Naive thymus-derived CD4-positive, alpha-beta T cell (primary cell): Measurements from ENCODE around the gene PNMA5. TPM values are rescaled to one million over a fixed set of nuclear protein-coding genes. Genes with fewer than 3 reads are reported as not detected.
A peak's percentile ranks its signal among the peaks of the same experiment; 100 is the strongest.
"Not testable (repeated sequence)": the region's sequence is repeated elsewhere in the genome, so short reads cannot be mapped to it uniquely, and the experiment has no call there.

ENCODE experiments used
- ATAC-seq: fragments of 150-1000 bp; cut with Tn5 transposase; 2 replicates; pipeline ENCODE4 v1.10.0; 2021; ENCODE audit warnings: mild to moderate bottlenecking, moderate library complexity
- CTCF ChIA-PET: fragments of 350-600 bp; sonication (Branson Sonifier 250); formaldehyde crosslinking; loops from one replicate; lab custom pipeline; 2021; ENCODE audit warnings: antibody characterized with exemption; lab: Charles Lee
- POLR2A ChIA-PET: fragments of 350-600 bp; sonication (Branson Sonifier 250); formaldehyde crosslinking; loops from one replicate; lab custom pipeline; 2021; ENCODE audit warnings: antibody characterized with exemption, inconsistent platforms; lab: Charles Lee
- DNase-seq, 9 donors: peaks; one replicate each; pipeline versions ENCODE4 v3.0.0 to v3.0.0-alpha.2; 2020 to 2022; ENCODE audit warnings: mixed read lengths in 1 of 9
- H3K27ac ChIP-seq: one replicate; pipeline ENCODE4 v1.7.0; 2013; ENCODE audit warnings: mild to moderate bottlenecking, low read depth, low read length, moderate library complexity
- H3K27me3 ChIP-seq, 2 donors: one replicate each; pipeline ENCODE4 v1.7.0; 2013; ENCODE audit warnings: low read length in 2 of 2, mild to moderate bottlenecking in 2 of 2, moderate library complexity in 2 of 2; ENCODE audit not compliant: control insufficient read depth in 2 of 2, insufficient read depth in 2 of 2
- H3K36me3 ChIP-seq, 3 experiments: 1 replicate in 2 of 3; 2 replicates in 1 of 3; pipeline ENCODE4 v1.7.0; 2013; ENCODE audit warnings: low read length in 3 of 3, mild to moderate bottlenecking in 3 of 3, moderate library complexity in 1 of 3; ENCODE audit not compliant: insufficient read depth in 3 of 3, control insufficient read depth in 2 of 3
- H3K4me1 ChIP-seq, 2 donors: one replicate each; pipeline ENCODE4 v1.7.0; 2013; ENCODE audit warnings: low read length in 2 of 2, mild to moderate bottlenecking in 2 of 2, moderate library complexity in 1 of 2; ENCODE audit not compliant: control insufficient read depth in 2 of 2, insufficient read depth in 2 of 2
- H3K4me3 ChIP-seq: 2 replicates; pipeline ENCODE4 v1.7.0; 2013; ENCODE audit warnings: mild to moderate bottlenecking, low read length
- H3K9me3 ChIP-seq, 3 experiments: 1 replicate in 2 of 3; 2 replicates in 1 of 3; pipeline ENCODE4 v1.7.0; 2013; ENCODE audit warnings: low read length in 3 of 3; ENCODE audit not compliant: control insufficient read depth in 2 of 3
- H3K27ac Mint-ChIP-seq, 9 donors: one replicate each; pipeline ENCODE4 v1.8.0; 2020 to 2022; ENCODE audit warnings: mixed read lengths in 9 of 9, mild to moderate bottlenecking in 8 of 9, moderate library complexity in 5 of 9, inconsistent platforms in 2 of 9
- H3K27me3 Mint-ChIP-seq, 5 donors: one replicate each; pipeline ENCODE4 v1.8.0; 2021 to 2022; ENCODE audit warnings: mixed read lengths in 5 of 5, mild to moderate bottlenecking in 1 of 5
- H3K36me3 Mint-ChIP-seq, 5 donors: one replicate each; pipeline ENCODE4 v1.8.0; 2020 to 2022; ENCODE audit warnings: mixed read lengths in 5 of 5, mild to moderate bottlenecking in 3 of 5, inconsistent platforms in 1 of 5
- H3K4me1 Mint-ChIP-seq, 7 donors: one replicate each; pipeline ENCODE4 v1.8.0; 2020 to 2022; ENCODE audit warnings: mixed read lengths in 7 of 7, mild to moderate bottlenecking in 3 of 7, inconsistent platforms in 1 of 7
- H3K4me3 Mint-ChIP-seq, 10 donors: one replicate each; pipeline ENCODE4 v1.8.0; 2020 to 2022; ENCODE audit warnings: mild to moderate bottlenecking in 10 of 10, mixed read lengths in 10 of 10, moderate library complexity in 6 of 10, inconsistent platforms in 2 of 10
- H3K9me3 Mint-ChIP-seq, 11 donors: one replicate each; pipeline ENCODE4 v1.8.0; 2020 to 2022; ENCODE audit warnings: mixed read lengths in 11 of 11, mild to moderate bottlenecking in 4 of 11, inconsistent platforms in 1 of 11, moderate library complexity in 1 of 11
- intact Hi-C, 2 donors: fragments of 100-400 bp; cut with micrococcal nuclease; formaldehyde crosslinking; loops; one replicate each; pipeline ENCODE4 v1.15.1; 2023
- polyA plus RNA-seq, 2 donors: library from polyadenylated mRNA; unstranded; fragments of 300-500 nt; fragmentation: Illumina TruSeq; gene quantifications; one replicate each; pipeline ENCODE4 v1.2.3, GENCODE V29; 2021
- total RNA-seq, 6 experiments: library from RNA in 5 of 6; stranded (reverse) in 5 of 6; gene quantifications; 1 replicate in 5 of 6; 2 replicates in 1 of 6; pipeline ENCODE4 v1.2.3 and lab custom pipeline; 2021 to 2026

The PNMA5 gene
- total and polyA plus RNA-seq, 7 experiments from 2014 or later, result 0.31 TPM; not detected in 6

DNA sequence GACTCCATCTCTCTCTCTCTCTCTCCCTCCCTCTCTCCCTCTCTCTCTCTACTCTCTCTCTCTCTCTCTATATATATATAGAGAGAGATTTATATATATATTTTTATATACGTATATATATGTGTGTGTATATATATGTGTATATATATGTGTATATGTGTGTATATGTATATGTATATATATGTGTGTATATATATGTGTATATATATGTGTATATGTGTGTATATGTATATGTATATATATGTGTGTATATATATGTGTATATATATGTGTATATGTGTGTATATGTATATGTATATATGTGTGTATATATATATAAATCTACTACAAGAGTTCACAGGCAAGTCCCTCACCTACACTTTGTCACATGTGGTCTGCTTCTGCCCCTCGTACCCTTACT lies 32.6 kb upstream of the PNMA5 start:
- DNase-seq, CTCF ChIA-PET, H3K36me3 Mint-ChIP-seq, H3K4me3 Mint-ChIP-seq, H3K4me1 ChIP-seq, H3K27me3 Mint-ChIP-seq, H3K27ac ChIP-seq, intact Hi-C loops, H3K27ac Mint-ChIP-seq, H3K9me3 ChIP-seq, H3K4me3 ChIP-seq, H3K4me1 Mint-ChIP-seq, ATAC-seq, H3K27me3 ChIP-seq, H3K9me3 Mint-ChIP-seq, POLR2A ChIA-PET, H3K36me3 ChIP-seq: not testable (repeated sequence)

DNA sequence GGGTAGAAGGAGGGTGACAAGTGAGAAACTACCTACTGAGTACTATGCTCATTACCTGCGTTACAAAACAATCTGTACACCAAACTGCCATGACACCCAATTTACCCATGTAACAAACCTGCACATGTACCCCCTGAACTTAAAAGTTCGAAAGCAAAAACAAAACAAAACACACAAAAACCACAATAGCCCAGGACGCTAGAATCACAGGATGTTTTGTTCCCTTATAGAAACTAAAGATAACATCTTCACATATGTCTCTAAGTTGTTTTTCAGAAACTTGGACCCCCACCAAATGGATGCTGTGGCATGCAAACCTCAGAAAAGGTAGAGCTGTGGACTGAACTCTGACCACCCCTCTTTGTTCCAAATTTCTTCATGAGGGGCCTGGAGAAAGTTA lies 25.2 kb upstream of the PNMA5 start:
- H3K27ac ChIP-seq, result no peak overlapping the region
- no peaks in the 10 kb centered on the region for H3K9me3 ChIP-seq
- Mint-ChIP-seq H3K27ac (peak overlapping the region in 1 of 9 donors; percentile 88), H3K9me3 (peaks cover 0 to 7% (median 0%) of the 10 kb centered on the region in 11 donors), H3K4me3 (peak overlapping the region in 1 of 10 donors; percentile 71), H3K36me3 (peaks cover 0 to 10% (median 0%) of the 10 kb centered on the region in 5 donors), H3K27me3 (peaks cover 0 to 26% (median 7%) of the 10 kb centered on the region in 5 donors), H3K4me1 (peaks cover 0 to 20% (median 0%) of the 10 kb centered on the region in 7 donors)
- intact Hi-C loops, result no loop called here
- no peak overlapping the region for H3K4me3 ChIP-seq
- DNase-seq, result no peak
- H3K27me3 ChIP-seq, result no peaks in the 10 kb centered on the region
- ChIA-PET POLR2A (no interaction called here), CTCF (no interaction called here)
- peaks cover 0 to 8% of the 10 kb centered on the region in 2 donors for H3K4me1 ChIP-seq
- ATAC-seq, result no peak
- H3K36me3 ChIP-seq, result no peaks in the 10 kb centered on the region

DNA sequence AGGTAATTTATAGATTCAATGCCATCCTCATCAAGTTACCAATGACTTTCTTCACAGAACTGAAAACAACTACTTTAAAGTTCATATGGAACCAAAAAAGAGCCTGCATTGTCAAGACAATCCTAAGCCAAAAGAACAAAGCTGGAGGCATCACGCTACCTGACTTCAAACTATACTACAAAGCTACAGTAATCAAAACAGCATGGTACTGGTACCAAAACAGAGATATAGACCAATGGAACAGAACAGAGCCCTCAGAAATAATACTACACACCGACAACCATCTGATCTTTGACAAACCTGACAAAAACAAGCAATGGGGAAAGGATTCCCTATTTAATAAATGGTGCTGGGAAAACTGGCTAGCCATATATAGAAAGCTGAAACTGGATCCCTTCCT lies 23.3 kb upstream of the PNMA5 start:
- peaks cover 5 to 34% (median 15%) of the 10 kb centered on the region in 5 donors for H3K27me3 Mint-ChIP-seq
- H3K9me3 Mint-ChIP-seq, H3K27ac ChIP-seq, H3K4me1 ChIP-seq, intact Hi-C loops, POLR2A ChIA-PET, CTCF ChIA-PET, H3K27me3 ChIP-seq, DNase-seq, H3K27ac Mint-ChIP-seq, H3K36me3 ChIP-seq, H3K4me3 ChIP-seq, H3K4me3 Mint-ChIP-seq, ATAC-seq, H3K9me3 ChIP-seq: not testable (repeated sequence)
- H3K36me3 Mint-ChIP-seq, result peaks cover 0 to 10% (median 0%) of the 10 kb centered on the region in 5 donors
- peaks cover 0 to 20% (median 0%) of the 10 kb centered on the region in 7 donors for H3K4me1 Mint-ChIP-seq

DNA sequence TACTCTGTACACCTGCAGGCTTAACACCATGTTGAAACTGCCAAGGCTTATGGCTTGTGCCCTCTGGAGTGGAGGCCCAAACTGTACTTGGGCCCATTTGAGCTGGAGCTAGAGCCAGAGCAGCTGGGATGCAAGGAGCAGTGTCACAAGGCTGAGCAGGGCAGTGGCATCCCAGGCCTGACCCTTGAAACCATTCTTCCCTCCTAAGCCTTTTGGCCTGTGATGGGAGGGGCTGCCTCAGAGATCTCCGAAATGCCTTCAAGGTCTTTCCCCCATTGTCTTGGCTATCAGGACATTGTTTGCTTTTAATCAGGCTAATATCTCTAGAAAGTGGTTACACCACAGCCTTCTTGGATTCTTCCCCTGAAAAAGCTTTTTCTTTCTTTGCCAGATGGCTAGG lies 10.9 kb upstream of the PNMA5 start:
- ChIA-PET POLR2A (no interaction called here), CTCF (no interaction called here)
- intact Hi-C loops, result no loop called here
- no peak for DNase-seq
- Histone ChIP-seq H3K9me3 (no peaks in the 10 kb centered on the region), H3K4me3 (no peak overlapping the region), H3K36me3 (no peaks in the 10 kb centered on the region), H3K4me1 (no peaks in the 10 kb centered on the region), H3K27ac (no peak overlapping the region), H3K27me3 (no peaks in the 10 kb centered on the region)
- peaks cover 0 to 3% (median 0%) of the 10 kb centered on the region in 5 donors for H3K36me3 Mint-ChIP-seq
- H3K4me1 Mint-ChIP-seq, result no peaks in the 10 kb centered on the region
- no peak overlapping the region for H3K27ac Mint-ChIP-seq
- ATAC-seq, result no peak
- no peak overlapping the region for H3K4me3 Mint-ChIP-seq
- H3K27me3 Mint-ChIP-seq, result peaks cover 0 to 31% (median 8%) of the 10 kb centered on the region in 5 donors
- H3K9me3 Mint-ChIP-seq, result peaks cover 0 to 2% (median 0%) of the 10 kb centered on the region in 11 donors

DNA sequence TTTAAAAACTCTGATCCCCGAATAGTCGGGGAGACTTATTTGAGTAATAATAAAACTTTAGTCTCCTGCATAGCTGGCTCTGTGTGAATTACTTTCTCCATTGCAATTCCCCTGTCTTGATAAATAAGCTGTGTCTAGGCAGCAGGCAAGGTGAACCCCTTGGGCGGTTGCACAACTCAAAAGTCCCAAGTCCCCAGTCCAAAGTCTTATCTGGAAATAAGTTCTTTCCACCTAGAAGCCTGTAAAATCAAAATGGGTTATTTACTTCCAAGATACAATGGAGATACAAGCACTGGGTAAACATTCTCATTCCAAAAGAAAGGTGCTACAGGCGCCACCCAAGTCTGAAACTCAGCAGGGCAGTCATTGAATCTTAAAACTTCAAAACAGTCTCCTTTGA lies 10.1 kb upstream of the PNMA5 start:
- no peak overlapping the region for H3K27ac Mint-ChIP-seq
- H3K27me3 Mint-ChIP-seq, result peaks cover 0 to 33% (median 8%) of the 10 kb centered on the region in 5 donors
- DNase-seq (no peak), ATAC-seq (no peak)
- ChIA-PET CTCF (no interaction called here), POLR2A (no interaction called here)
- Histone ChIP-seq H3K27me3 (no peaks in the 10 kb centered on the region), H3K27ac (no peak overlapping the region), H3K4me1 (no peaks in the 10 kb centered on the region), H3K4me3 (no peak overlapping the region), H3K36me3 (no peaks in the 10 kb centered on the region), H3K9me3 (no peaks in the 10 kb centered on the region)
- intact Hi-C loops, result no loop called here
- H3K36me3 Mint-ChIP-seq, result peaks cover 0 to 3% (median 0%) of the 10 kb centered on the region in 5 donors
- H3K4me1 Mint-ChIP-seq, result no peaks in the 10 kb centered on the region
- H3K9me3 Mint-ChIP-seq, result peaks cover 0 to 2% (median 0%) of the 10 kb centered on the region in 11 donors
- no peak overlapping the region for H3K4me3 Mint-ChIP-seq

DNA sequence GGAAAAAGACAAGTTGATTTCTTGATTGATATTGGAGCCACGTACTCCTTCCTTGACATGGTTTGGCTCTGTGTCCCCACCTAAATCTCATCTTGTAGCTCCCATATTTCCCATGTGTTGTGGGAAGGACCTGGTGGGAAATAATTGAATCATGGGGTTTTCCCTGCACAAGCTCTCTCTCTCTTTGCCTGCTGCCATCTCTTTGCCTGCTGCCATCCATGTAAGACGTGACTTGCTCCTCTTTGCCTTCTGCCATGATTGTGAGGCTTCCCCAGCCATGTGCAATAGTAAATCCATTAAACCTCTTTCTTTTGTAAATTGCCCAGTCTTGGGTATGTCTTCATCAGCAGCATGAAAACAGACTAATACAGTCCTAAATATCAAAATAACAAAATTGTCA lies 8.3 kb upstream of the PNMA5 start:
- POLR2A ChIA-PET, result interaction anchor here (0.6 kb wide), 1 partner anchor 651 kb away, joined by 3 read pairs; no protein-coding TSS in a partner anchor
- H3K36me3 ChIP-seq, H3K27ac ChIP-seq, H3K4me1 ChIP-seq, intact Hi-C loops, DNase-seq, H3K4me1 Mint-ChIP-seq, H3K4me3 Mint-ChIP-seq, ATAC-seq, H3K9me3 ChIP-seq, H3K36me3 Mint-ChIP-seq, H3K9me3 Mint-ChIP-seq, H3K27me3 ChIP-seq, CTCF ChIA-PET, H3K4me3 ChIP-seq, H3K27ac Mint-ChIP-seq: not testable (repeated sequence)
- peaks cover 0 to 24% (median 0%) of the 10 kb centered on the region in 5 donors for H3K27me3 Mint-ChIP-seq

DNA sequence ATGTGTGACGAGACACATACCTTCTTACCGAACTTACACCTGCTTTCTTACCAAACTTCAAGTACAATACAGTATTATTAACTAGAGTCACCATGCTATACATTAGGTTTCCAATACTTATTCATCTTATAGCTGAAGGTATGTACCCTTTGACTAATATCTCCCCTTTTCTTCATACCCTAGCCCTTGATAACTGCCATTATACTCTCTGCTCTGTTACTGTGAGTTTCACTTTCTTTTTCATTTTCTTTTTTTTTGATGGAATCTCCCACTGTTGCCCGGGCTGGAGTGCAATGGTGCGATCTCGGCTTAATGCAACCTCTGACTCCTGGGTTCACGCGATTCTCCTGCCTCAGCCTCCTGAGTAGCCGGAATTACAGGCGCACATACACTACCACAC lies 3.4 kb upstream of the PNMA5 start:
- DNase-seq, result no peak

More for the DNA sequence above, 3.4 kb upstream of the PNMA5 start:
- no peaks in the 10 kb centered on the region for H3K9me3 ChIP-seq
- no peak overlapping the region for H3K4me3 Mint-ChIP-seq
- H3K27ac Mint-ChIP-seq, result peak overlapping the region in 1 of 9 donors; percentile 46
- ChIA-PET CTCF (interaction anchor here (1.1 kb wide), 2 partner anchors 26 to 35 kb away, joined by 3 read pairs; no protein-coding TSS in a partner anchor), POLR2A (no interaction called here)
- no peaks in the 10 kb centered on the region for H3K36me3 ChIP-seq
- peaks cover 0 to 2% (median 0%) of the 10 kb centered on the region in 11 donors for H3K9me3 Mint-ChIP-seq
- no peak overlapping the region for H3K27ac ChIP-seq
- intact Hi-C loops, result no loop called here
- H3K4me1 ChIP-seq, result no peaks in the 10 kb centered on the region
- H3K27me3 ChIP-seq, result no peaks in the 10 kb centered on the region
- H3K4me3 ChIP-seq, result no peak overlapping the region
- H3K27me3 Mint-ChIP-seq, result peaks cover 0 to 10% (median 0%) of the 10 kb centered on the region in 5 donors
- peaks cover 0 to 3% (median 0%) of the 10 kb centered on the region in 5 donors for H3K36me3 Mint-ChIP-seq
- H3K4me1 Mint-ChIP-seq, result peaks cover 0 to 8% (median 5%) of the 10 kb centered on the region in 7 donors
- no peak for ATAC-seq
